ENCODE results near the gene IMPACT.

IMPACT gene

GRCh38 chr18:24494586-24494985 is 68.1 kb downstream of the IMPACT start:
- no peak for TF ChIP-seq CTCF (IDR thresholded peaks at IDR 0.05; ENCODE audit: insufficient read depth, low read length, poor library complexity, severe bottlenecking)
- Histone ChIP-seq H3K36me3 (ENCODE audit: control insufficient read depth, insufficient read depth, low read length) (no peaks in the 10 kb centered on the region), H3K27me3 (replicated peaks; ENCODE audit: control insufficient read depth, insufficient read depth, low read length) (no peaks in the 10 kb centered on the region; the same call in none of the 2 replicates), H3K4me3 (replicated peaks; ENCODE audit: low read depth, low read length) (no peak overlapping the region)
- no peak for DNase-seq (ENCODE audit: extremely low read depth, insufficient read length)

GRCh38 chr18:24497031-24497754 is 70.7 kb downstream of the IMPACT start:
- H3K4me3 ChIP-seq (replicated peaks; ENCODE audit: low read depth, low read length), result no peak overlapping the region
- no peaks in the 10 kb centered on the region; the same call in none of the 2 replicates for H3K27me3 ChIP-seq (replicated peaks; ENCODE audit: control insufficient read depth, insufficient read depth, low read length)
- H3K36me3 ChIP-seq (ENCODE audit: control insufficient read depth, insufficient read depth, low read length), result no peaks in the 10 kb centered on the region
- no peak for TF ChIP-seq CTCF (IDR thresholded peaks at IDR 0.05; ENCODE audit: insufficient read depth, low read length, poor library complexity, severe bottlenecking)
- no peak for DNase-seq (ENCODE audit: extremely low read depth, insufficient read length)

GRCh38 chr18:24499814-24500213 is 73.3 kb downstream of the IMPACT start:
- no peaks in the 10 kb centered on the region; the same call in none of the 2 replicates for H3K27me3 ChIP-seq (replicated peaks; ENCODE audit: control insufficient read depth, insufficient read depth, low read length)
- no peak for TF ChIP-seq CTCF (IDR thresholded peaks at IDR 0.05; ENCODE audit: insufficient read depth, low read length, poor library complexity, severe bottlenecking)
- DNase-seq (ENCODE audit: extremely low read depth, insufficient read length), result no peak
- H3K4me3 ChIP-seq (replicated peaks; ENCODE audit: low read depth, low read length), result no peak overlapping the region
- H3K36me3 ChIP-seq (ENCODE audit: control insufficient read depth, insufficient read depth, low read length), result no peaks in the 10 kb centered on the region

- TF ChIP-seq CTCF (IDR thresholded peaks at IDR 0.05; ENCODE audit: insufficient read depth, low read length, poor library complexity, severe bottlenecking), result no peak
These were observed 73.7 kb downstream of the IMPACT start for GRCh38 chr18:24500217-24500616.

DNA sequence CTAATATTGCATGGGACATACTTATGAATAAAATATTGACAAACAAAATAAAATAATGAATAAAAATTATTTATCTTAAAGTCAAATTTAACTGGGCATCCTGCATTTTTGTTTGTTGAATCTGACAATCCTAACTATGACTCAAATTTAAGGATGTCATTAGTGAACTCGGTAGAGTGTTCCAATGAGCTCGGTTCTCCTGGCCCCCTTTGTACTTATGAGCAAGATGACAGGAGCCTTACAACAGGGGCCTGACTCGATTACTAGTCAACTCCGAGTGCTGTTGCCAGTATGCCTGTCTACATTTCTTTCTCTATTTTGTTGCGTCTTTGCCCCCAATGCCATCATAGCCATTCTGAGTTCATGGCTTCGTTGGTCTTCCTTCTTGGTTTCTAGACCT is 74.3 kb downstream of the IMPACT start:
- Histone ChIP-seq H3K4me3 (replicated peaks; ENCODE audit: low read depth, low read length) (no peak overlapping the region), H3K27me3 (replicated peaks; ENCODE audit: control insufficient read depth, insufficient read depth, low read length) (peaks cover 2% of the 10 kb centered on the region), H3K36me3 (ENCODE audit: control insufficient read depth, insufficient read depth, low read length) (no peaks in the 10 kb centered on the region)
- TF ChIP-seq CTCF (IDR thresholded peaks at IDR 0.05; ENCODE audit: insufficient read depth, low read length, poor library complexity, severe bottlenecking), result no peak
- DNase-seq (ENCODE audit: extremely low read depth, insufficient read length), result no peak

More at GRCh38 chr18:24500217-24500616, 73.7 kb downstream of the IMPACT start:
- Histone ChIP-seq H3K27me3 (replicated peaks; ENCODE audit: control insufficient read depth, insufficient read depth, low read length) (no peaks in the 10 kb centered on the region; the same call in none of the 2 replicates), H3K36me3 (ENCODE audit: control insufficient read depth, insufficient read depth, low read length) (no peaks in the 10 kb centered on the region), H3K4me3 (replicated peaks; ENCODE audit: low read depth, low read length) (no peak overlapping the region)
- DNase-seq (ENCODE audit: extremely low read depth, insufficient read length), result no peak
